OCI-LY1 (cell line): ENCODE data around the gene ZFP57.

Experiments
- CTCF ChIP-seq: fragments of 200-600 bp; sonication (generic), shearing (Covaris generic); IDR thresholded peaks from 2 replicates; pipeline ENCODE4 v1.5.1; 2017; ENCODE audit warnings: mild to moderate bottlenecking, antibody characterized with exemption, low read length, moderate library complexity, mixed read lengths
- EZH2 ChIP-seq: fragments of 200-600 bp; sonication (generic), shearing (Covaris generic); IDR thresholded peaks from 2 replicates; pipeline ENCODE4 v1.8.0; 2017; ENCODE audit warnings: borderline replicate concordance, mixed run types, mild to moderate bottlenecking, antibody characterized with exemption, low read length, moderate library complexity, mixed read lengths

- TF ChIP-seq CTCF (no peak), EZH2 (no peak)
Observed at GRCh38 chr6:29680904-29681303, at the start of gene ZFP57.
